ENCODE data around the gene GLDN.
A peak's percentile ranks its signal among the peaks of the same experiment; 100 is the strongest.

GLDN gene

GRCh38 chr15:51341366-51342226 lies at the start of gene GLDN:
Gene GLDN, plus strand, starts transcription at chr15:51341655. Its CDS starts 30 bp downstream, at chr15:51341685.
- Histone ChIP-seq H3K9ac (ENCODE audit: low read depth, low read length) (peak within 1 kb of the TSS; percentile 49; the same call in 1 of the 2 replicates), H3K4me1 (ENCODE audit: insufficient read depth, low read length) (no peaks in the 10 kb centered on the region), H3K36me3 (ENCODE audit: insufficient read depth, low read length) (no peaks in the 10 kb centered on the region), H3K9me3 (ENCODE audit: control insufficient read depth, insufficient read depth, low read length) (no peaks in the 10 kb centered on the region)

- Histone ChIP-seq H3K9ac (ENCODE audit: low read depth, low read length) (no peak overlapping the region), H3K4me1 (ENCODE audit: insufficient read depth, low read length) (no peaks in the 10 kb centered on the region), H3K9me3 (ENCODE audit: control insufficient read depth, insufficient read depth, low read length) (no peaks in the 10 kb centered on the region), H3K36me3 (ENCODE audit: insufficient read depth, low read length) (no peaks in the 10 kb centered on the region)
Observed at GRCh38 chr15:51298620-51299019, 42.8 kb upstream of the GLDN start.

- H3K36me3 ChIP-seq (ENCODE audit: insufficient read depth, low read length): no peaks in the 10 kb centered on the region
- H3K4me1 ChIP-seq (ENCODE audit: insufficient read depth, low read length): no peaks in the 10 kb centered on the region
- no peak overlapping the region for H3K9ac ChIP-seq (ENCODE audit: low read depth, low read length)
- no peaks in the 10 kb centered on the region for H3K9me3 ChIP-seq (ENCODE audit: control insufficient read depth, insufficient read depth, low read length)
Observed at GRCh38 chr15:51299187-51300015, 42.1 kb upstream of the GLDN start.

GRCh38 chr15:51302480-51302879 lies 39.0 kb upstream of the GLDN start:
- H3K36me3 ChIP-seq (ENCODE audit: insufficient read depth, low read length): no peaks in the 10 kb centered on the region
- H3K9ac ChIP-seq (ENCODE audit: low read depth, low read length): no peak overlapping the region
- no peaks in the 10 kb centered on the region for H3K4me1 ChIP-seq (ENCODE audit: insufficient read depth, low read length)
- no peaks in the 10 kb centered on the region for H3K9me3 ChIP-seq (ENCODE audit: control insufficient read depth, insufficient read depth, low read length)

GRCh38 chr15:51303462-51303980 lies 37.9 kb upstream of the GLDN start:
- Histone ChIP-seq H3K4me1 (ENCODE audit: insufficient read depth, low read length) (no peaks in the 10 kb centered on the region), H3K9ac (ENCODE audit: low read depth, low read length) (no peak overlapping the region), H3K9me3 (ENCODE audit: control insufficient read depth, insufficient read depth, low read length) (no peaks in the 10 kb centered on the region), H3K36me3 (ENCODE audit: insufficient read depth, low read length) (no peaks in the 10 kb centered on the region)

- H3K9me3 ChIP-seq (ENCODE audit: control insufficient read depth, insufficient read depth, low read length): no peaks in the 10 kb centered on the region
- no peak overlapping the region for H3K9ac ChIP-seq (ENCODE audit: low read depth, low read length)
- peaks cover 5% of the 10 kb centered on the region; the same call in 1 of the 2 replicates for H3K4me1 ChIP-seq (ENCODE audit: insufficient read depth, low read length)
- no peaks in the 10 kb centered on the region for H3K36me3 ChIP-seq (ENCODE audit: insufficient read depth, low read length)
Observed at GRCh38 chr15:51307325-51307724, 34.1 kb upstream of the GLDN start.

- Histone ChIP-seq H3K9ac (ENCODE audit: low read depth, low read length) (no peak overlapping the region), H3K9me3 (ENCODE audit: control insufficient read depth, insufficient read depth, low read length) (no peaks in the 10 kb centered on the region), H3K36me3 (ENCODE audit: insufficient read depth, low read length) (no peaks in the 10 kb centered on the region), H3K4me1 (ENCODE audit: insufficient read depth, low read length) (peaks cover 9% of the 10 kb centered on the region)
Observed at GRCh38 chr15:51307811-51308210, 33.6 kb upstream of the GLDN start.

- H3K36me3 ChIP-seq (ENCODE audit: insufficient read depth, low read length): no peaks in the 10 kb centered on the region
- peaks cover 12% of the 10 kb centered on the region for H3K4me1 ChIP-seq (ENCODE audit: insufficient read depth, low read length)
- H3K9me3 ChIP-seq (ENCODE audit: control insufficient read depth, insufficient read depth, low read length): no peaks in the 10 kb centered on the region
- no peak overlapping the region for H3K9ac ChIP-seq (ENCODE audit: low read depth, low read length)
Observed at GRCh38 chr15:51310064-51310463, 31.4 kb upstream of the GLDN start.

GRCh38 chr15:51311510-51311909 lies 29.9 kb upstream of the GLDN start:
- peaks cover 12% of the 10 kb centered on the region for H3K4me1 ChIP-seq (ENCODE audit: insufficient read depth, low read length)
- no peaks in the 10 kb centered on the region for H3K36me3 ChIP-seq (ENCODE audit: insufficient read depth, low read length)
- H3K9me3 ChIP-seq (ENCODE audit: control insufficient read depth, insufficient read depth, low read length): no peaks in the 10 kb centered on the region
- H3K9ac ChIP-seq (ENCODE audit: low read depth, low read length): no peak overlapping the region

GRCh38 chr15:51312166-51313073 lies 29.0 kb upstream of the GLDN start:
- no peak overlapping the region for H3K9ac ChIP-seq (ENCODE audit: low read depth, low read length)
- H3K4me1 ChIP-seq (ENCODE audit: insufficient read depth, low read length): peaks cover 12% of the 10 kb centered on the region
- H3K36me3 ChIP-seq (ENCODE audit: insufficient read depth, low read length): no peaks in the 10 kb centered on the region
- H3K9me3 ChIP-seq (ENCODE audit: control insufficient read depth, insufficient read depth, low read length): no peaks in the 10 kb centered on the region

- Histone ChIP-seq H3K4me1 (ENCODE audit: insufficient read depth, low read length) (peaks cover 12% of the 10 kb centered on the region), H3K36me3 (ENCODE audit: insufficient read depth, low read length) (no peaks in the 10 kb centered on the region), H3K9ac (ENCODE audit: low read depth, low read length) (no peak overlapping the region), H3K9me3 (ENCODE audit: control insufficient read depth, insufficient read depth, low read length) (no peaks in the 10 kb centered on the region)
Observed at GRCh38 chr15:51313074-51313393, 28.4 kb upstream of the GLDN start.

GRCh38 chr15:51313644-51314280 lies 27.7 kb upstream of the GLDN start:
- Histone ChIP-seq H3K9me3 (ENCODE audit: control insufficient read depth, insufficient read depth, low read length) (no peaks in the 10 kb centered on the region), H3K36me3 (ENCODE audit: insufficient read depth, low read length) (no peaks in the 10 kb centered on the region), H3K9ac (ENCODE audit: low read depth, low read length) (no peak overlapping the region), H3K4me1 (ENCODE audit: insufficient read depth, low read length) (peaks cover 12% of the 10 kb centered on the region)

- Histone ChIP-seq H3K36me3 (ENCODE audit: insufficient read depth, low read length) (no peaks in the 10 kb centered on the region), H3K9me3 (ENCODE audit: control insufficient read depth, insufficient read depth, low read length) (no peaks in the 10 kb centered on the region), H3K4me1 (ENCODE audit: insufficient read depth, low read length) (peaks cover 12% of the 10 kb centered on the region), H3K9ac (ENCODE audit: low read depth, low read length) (no peak overlapping the region)
Observed at GRCh38 chr15:51314391-51315337, 26.8 kb upstream of the GLDN start.
